KMS-11 (cell line): ENCODE measurements around the gene AANAT.

Experiments used
- H2AFZ ChIP-seq: fragments of 200-600 bp; sonication (generic); 2 replicates; pipeline ENCODE4 v1.6.1; 2016; ENCODE audit warnings: antibody characterized with exemption, mixed run types, low read depth
- H3K27ac ChIP-seq: fragments of 200-600 bp; sonication (generic); 2 replicates; pipeline ENCODE4 v1.6.1; 2016; ENCODE audit warnings: mild to moderate bottlenecking, mixed run types
- H3K27me3 ChIP-seq: fragments of 200-600 bp; sonication (generic); 2 replicates; pipeline ENCODE4 v1.6.1; 2017; ENCODE audit warnings: mild to moderate bottlenecking, low read depth, mixed run types, moderate library complexity; ENCODE audit not compliant: insufficient read depth
- H3K36me3 ChIP-seq: fragments of 200-600 bp; sonication (generic); 2 replicates; pipeline ENCODE4 v1.6.1; 2017; ENCODE audit warnings: mild to moderate bottlenecking, mixed run types; ENCODE audit not compliant: insufficient read depth
- H3K4me1 ChIP-seq: fragments of 200-600 bp; sonication (generic); 2 replicates; pipeline ENCODE4 v1.6.1; 2016; ENCODE audit warnings: mild to moderate bottlenecking, low read depth, mixed run types; ENCODE audit not compliant: poor library complexity, severe bottlenecking
- H3K4me2 ChIP-seq: fragments of 200-600 bp; sonication (generic); 2 replicates; pipeline ENCODE4 v1.7.0; 2016; ENCODE audit warnings: mild to moderate bottlenecking, mixed run types
- H3K4me3 ChIP-seq: fragments of 200-600 bp; sonication (generic); IDR thresholded peaks from 2 replicates; pipeline ENCODE4 v1.6.1; 2017; ENCODE audit warnings: low read depth, low read length, mixed read lengths; ENCODE audit not compliant: insufficient read depth
- H3K79me2 ChIP-seq: fragments of 200-600 bp; sonication (generic); 2 replicates; pipeline ENCODE4 v1.6.1; 2016; ENCODE audit warnings: low read depth, mixed run types; ENCODE audit not compliant: insufficient read depth
- H3K9ac ChIP-seq: fragments of 200-600 bp; sonication (generic); 2 replicates; pipeline ENCODE4 v1.6.1; 2016; ENCODE audit warnings: mild to moderate bottlenecking, mixed run types
- H4K20me1 ChIP-seq: fragments of 200-600 bp; sonication (generic); 2 replicates; pipeline ENCODE4 v1.6.1; 2016; ENCODE audit warnings: mild to moderate bottlenecking, mixed run types; ENCODE audit not compliant: insufficient read depth
- CTCF ChIP-seq: fragments of 200-600 bp; sonication (generic); conservative IDR thresholded peaks from 2 replicates; pipeline ENCODE4 v1.6.1; 2017; ENCODE audit warnings: low read depth, mild to moderate bottlenecking, antibody characterized with exemption, low read length, moderate library complexity, mixed read lengths

AANAT gene

GRCh38 chr17:76485569-76485968, 18.2 kb downstream of the AANAT start:
- Histone ChIP-seq H3K79me2 (no peaks in the 10 kb centered on the region), H3K27me3 (no peaks in the 10 kb centered on the region), H3K4me1 (peaks cover 65% of the 10 kb centered on the region), H3K36me3 (peaks cover 3% of the 10 kb centered on the region; the same call in 1 of the 2 replicates), H3K27ac (no peak overlapping the region), H4K20me1 (no peaks in the 10 kb centered on the region), H3K4me3 (no peak overlapping the region), H3K9ac (no peak overlapping the region), H3K4me2 (no peak overlapping the region), H2AFZ (no peak overlapping the region)
- no peak for TF ChIP-seq CTCF

- peaks cover 3% of the 10 kb centered on the region; the same call in 1 of the 2 replicates for H3K36me3 ChIP-seq
- H2AFZ ChIP-seq, result no peak overlapping the region
- H3K4me2 ChIP-seq, result no peak overlapping the region
- no peaks in the 10 kb centered on the region for H3K27me3 ChIP-seq
- peaks cover 65% of the 10 kb centered on the region for H3K4me1 ChIP-seq
- no peak overlapping the region for H3K9ac ChIP-seq
- TF ChIP-seq CTCF, result no peak
- no peaks in the 10 kb centered on the region for H3K79me2 ChIP-seq
- no peak overlapping the region for H3K4me3 ChIP-seq
- H3K27ac ChIP-seq, result no peak overlapping the region
- no peaks in the 10 kb centered on the region for H4K20me1 ChIP-seq
Measured at GRCh38 chr17:76487451-76488192, 20.2 kb downstream of the AANAT start.

GRCh38 chr17:76490112-76490710, 22.8 kb downstream of the AANAT start:
- H3K9ac ChIP-seq, result no peak overlapping the region
- peaks cover 3% of the 10 kb centered on the region; the same call in 1 of the 2 replicates for H3K36me3 ChIP-seq
- H3K4me1 ChIP-seq, result peaks cover 70% of the 10 kb centered on the region
- peaks cover 7% of the 10 kb centered on the region; the same call in 1 of the 2 replicates for H3K79me2 ChIP-seq
- peak overlapping the region; percentile 69; the same call in 1 of the 2 replicates for H3K4me2 ChIP-seq
- no peak overlapping the region for H3K4me3 ChIP-seq
- no peak for TF ChIP-seq CTCF
- H4K20me1 ChIP-seq, result no peaks in the 10 kb centered on the region
- no peak overlapping the region; the same call in 1 of the 2 replicates for H3K27ac ChIP-seq
- no peaks in the 10 kb centered on the region for H3K27me3 ChIP-seq
- no peak overlapping the region for H2AFZ ChIP-seq

- H4K20me1 ChIP-seq, result no peaks in the 10 kb centered on the region
- H3K27ac ChIP-seq, result peak overlapping the region; percentile 80
- TF ChIP-seq CTCF, result no peak
- H3K36me3 ChIP-seq, result peaks cover 3% of the 10 kb centered on the region; the same call in 1 of the 2 replicates
- H3K4me2 ChIP-seq, result peak overlapping the region; percentile 69
- H3K27me3 ChIP-seq, result no peaks in the 10 kb centered on the region
- H3K79me2 ChIP-seq, result peaks cover 18% of the 10 kb centered on the region; the same call in 1 of the 2 replicates
- peaks cover 81% of the 10 kb centered on the region for H3K4me1 ChIP-seq
- no peak overlapping the region for H2AFZ ChIP-seq
- peak overlapping the region; percentile 53; the same call in 1 of the 2 replicates for H3K9ac ChIP-seq
- no peak overlapping the region for H3K4me3 ChIP-seq
Measured at GRCh38 chr17:76491271-76492122, 24.1 kb downstream of the AANAT start.
